HepG2 (cell line): ENCODE measurements around the gene KRT12. TPM values are rescaled to one million over a fixed set of nuclear protein-coding genes. Genes with fewer than 3 reads are reported as not detected.
A peak's percentile ranks its signal among the peaks of the same experiment; 100 is the strongest.

ENCODE experiments used
- BRF2 ChIP-seq: sonication (generic); formaldehyde crosslinking; IDR thresholded peaks from 2 replicates; pipeline ENCODE4 v1.8.1; 2022; ENCODE audit warnings: mild to moderate bottlenecking, missing genetic modification reagents
- CSRNP2 ChIP-seq: sonication (generic); formaldehyde crosslinking; conservative IDR thresholded peaks from 2 replicates; pipeline ENCODE4 v1.8.0; 2022; ENCODE audit warnings: low read depth, missing genetic modification reagents
- HDAC6 ChIP-seq: fragments of 200-600 bp; sonication (generic); IDR thresholded peaks from 2 replicates; pipeline ENCODE4 v1.7.0; 2017; ENCODE audit warnings: mild to moderate bottlenecking, antibody characterized with exemption, low read length, low read depth
- HOXD1 ChIP-seq: sonication (generic); formaldehyde crosslinking; IDR thresholded peaks from 2 replicates; pipeline ENCODE4 v1.5.0; 2020; ENCODE audit warnings: missing genetic modification reagents
- IRF9 ChIP-seq: sonication (generic); formaldehyde crosslinking; IDR thresholded peaks from 2 replicates; pipeline ENCODE4 v1.8.0; 2022; ENCODE audit warnings: missing genetic modification reagents, mild to moderate bottlenecking, borderline replicate concordance
- MXI1 ChIP-seq: IDR thresholded peaks from 3 replicates; pipeline ENCODE4 v1.6.1; 2012; ENCODE audit warnings: low read depth, low read length, inconsistent platforms, borderline replicate concordance
- RBM22 ChIP-seq: fragments of 200-400 bp; formaldehyde crosslinking; optimal IDR thresholded peaks from 2 replicates; pipeline ENCODE3; 2017; ENCODE audit warnings: mild to moderate bottlenecking, low read length, moderate library complexity
- SALL1 ChIP-seq: sonication (generic); formaldehyde crosslinking; IDR thresholded peaks from 2 replicates; pipeline ENCODE4 v1.8.0; 2022; ENCODE audit warnings: mild to moderate bottlenecking, missing genetic modification reagents
- SMYD3 ChIP-seq: sonication (generic); formaldehyde crosslinking; IDR thresholded peaks from 2 replicates; pipeline ENCODE4 v1.8.1; 2023; ENCODE audit warnings: mild to moderate bottlenecking, missing genetic modification reagents
- STAT5B ChIP-seq: sonication (generic); formaldehyde crosslinking; IDR thresholded peaks from 2 replicates; pipeline ENCODE4 v1.4.0; 2020; ENCODE audit warnings: missing genetic modification reagents
- TFE3 ChIP-seq: IDR thresholded peaks from 2 replicates; pipeline ENCODE4 v1.6.1; 2016
- THAP11 ChIP-seq: IDR thresholded peaks from 2 replicates; pipeline ENCODE4 v1.6.1; 2016; ENCODE audit warnings: missing biosample characterization, missing genetic modification reagents
- ZBTB4 ChIP-seq: sonication (generic); formaldehyde crosslinking; IDR thresholded peaks from 2 replicates; pipeline ENCODE4 v1.4.0; 2020; ENCODE audit warnings: missing genetic modification reagents, mild to moderate bottlenecking, borderline replicate concordance
- ZBTB7B ChIP-seq: sonication (generic); formaldehyde crosslinking; IDR thresholded peaks from 2 replicates; pipeline ENCODE4 v1.4.0; 2020; ENCODE audit warnings: missing genetic modification reagents
- ZFP62 ChIP-seq: sonication (generic); formaldehyde crosslinking; IDR thresholded peaks from 2 replicates; pipeline ENCODE4 v1.4.0; 2020; ENCODE audit warnings: missing genetic modification reagents
- ZFP91 ChIP-seq: sonication (generic); formaldehyde crosslinking; IDR thresholded peaks from 2 replicates; pipeline ENCODE4 v1.9.0; 2022; ENCODE audit warnings: missing genetic modification reagents, mild to moderate bottlenecking, borderline replicate concordance
- ZNF441 ChIP-seq: sonication (generic); formaldehyde crosslinking; IDR thresholded peaks from 2 replicates; pipeline ENCODE4 v1.7.0; 2021; ENCODE audit warnings: missing genetic modification reagents, borderline replicate concordance
- ZNF891 ChIP-seq: sonication (generic); formaldehyde crosslinking; IDR thresholded peaks from 2 replicates; pipeline ENCODE4 v1.5.0; 2020; ENCODE audit warnings: mild to moderate bottlenecking, missing genetic modification reagents
- polyA plus RNA-seq, 8 experiments: library from polyadenylated mRNA; depleted of rRNA in 3 of 8; stranded (reverse) in 7 of 8; unstranded in 1 of 8; fragments of >200 nt; fragmentation: Illumina TruSeq in 4 of 8; extraction: Trizol in 4 of 8; gene quantifications; 2 replicates each; pipeline versions ENCODE4 v1.2.1 to v1.2.3, GENCODE V29; 2011 to 2016; ENCODE audit warnings: low read depth in 4 of 8, missing spikeins in 1 of 8, mixed read lengths in 1 of 8; ENCODE audit not compliant: insufficient read depth in 1 of 8
- total RNA-seq, 5 experiments: library from RNA; depleted of rRNA; stranded (reverse); fragments of >200 nt; fragmentation: Illumina TruSeq; extraction: Trizol; gene quantifications; 2 replicates each; pipeline ENCODE4 v1.2.3, GENCODE V29; 2016; ENCODE audit warnings: low read depth in 1 of 5

The KRT12 gene
- total and polyA plus RNA-seq, 2 of the 13 experiments (the other 11 are each of a cell fraction or from before 2014, with no cell fraction given) = 0.07 to 0.09 TPM

- no peak for TF ChIP-seq ZBTB4
- no peak for TF ChIP-seq ZBTB7B (CRISPR knock-in tag)
- TF ChIP-seq MXI1 = peak; percentile 50; the same call in 1 of the 3 replicates
- peak; percentile 37; the same call in 1 of the 2 replicates for TF ChIP-seq ZNF441 (CRISPR knock-in tag)
- TF ChIP-seq CSRNP2 (CRISPR knock-in tag) = no peak
- peak; percentile 85 for TF ChIP-seq THAP11 (CRISPR knock-in tag)
- TF ChIP-seq TFE3 (CRISPR knock-in tag) = no peak
- no peak for TF ChIP-seq HDAC6
- no peak for TF ChIP-seq IRF9 (CRISPR knock-in tag)
- no peak for TF ChIP-seq ZNF891 (CRISPR knock-in tag)
- TF ChIP-seq ZFP91 = peak; percentile 45; the same call in 1 of the 2 replicates
- no peak for TF ChIP-seq RBM22
- no peak for TF ChIP-seq STAT5B
- peak; percentile 70 for TF ChIP-seq SALL1 (CRISPR knock-in tag)
- peak; percentile 63; the same call in 1 of the 2 replicates for TF ChIP-seq BRF2 (CRISPR knock-in tag)
- no peak for TF ChIP-seq HOXD1 (CRISPR knock-in tag)
- TF ChIP-seq SMYD3 (CRISPR knock-in tag) = no peak
- no peak for TF ChIP-seq ZFP62
These were observed 48.1 kb downstream of the KRT12 start (continued) for GRCh38 chr17:40818733-40819527.
